Adipocyte (in vitro differentiated cells): ENCODE results near the gene CD101.

Experiments used
- DNase-seq: peaks from one replicate; pipeline ENCODE4 v3.0.0-alpha.2; 2015; ENCODE audit warnings: low read depth
- H3K27me3 ChIP-seq: replicated peaks from 2 replicates; pipeline ENCODE4 v1.7.0; 2013; ENCODE audit warnings: mild to moderate bottlenecking, low read length, moderate library complexity; ENCODE audit not compliant: control insufficient read depth, insufficient read depth
- H3K36me3 ChIP-seq: 2 replicates; pipeline ENCODE4 v1.7.0; 2013; ENCODE audit warnings: low read length, mild to moderate bottlenecking, moderate library complexity; ENCODE audit not compliant: control insufficient read depth, insufficient read depth, severe bottlenecking
- H3K4me1 ChIP-seq: 2 replicates; pipeline ENCODE4 v1.7.0; 2013; ENCODE audit warnings: mild to moderate bottlenecking, low read length, moderate library complexity; ENCODE audit not compliant: control insufficient read depth, insufficient read depth
- H3K4me3 ChIP-seq: 2 replicates; pipeline ENCODE4 v1.7.0; 2013; ENCODE audit warnings: mild to moderate bottlenecking, low read length, moderate library complexity
- H3K9ac ChIP-seq: 2 replicates; pipeline ENCODE4 v1.7.0; 2013; ENCODE audit warnings: mild to moderate bottlenecking, low read length, moderate library complexity
- H3K9me3 ChIP-seq: 2 replicates; pipeline ENCODE4 v1.7.0; 2013; ENCODE audit warnings: mild to moderate bottlenecking, low read length, moderate library complexity; ENCODE audit not compliant: control insufficient read depth

CD101 gene

GRCh38 chr1:116997636-116998035 lies 3.9 kb upstream of the CD101 start:
- no peaks in the 10 kb centered on the region for H3K9me3 ChIP-seq
- H3K27me3 ChIP-seq: no peaks in the 10 kb centered on the region
- no peak overlapping the region for H3K4me3 ChIP-seq
- peaks cover 13% of the 10 kb centered on the region for H3K4me1 ChIP-seq
- H3K36me3 ChIP-seq: no peaks in the 10 kb centered on the region
- DNase-seq: no peak
- H3K9ac ChIP-seq: no peak overlapping the region

GRCh38 chr1:116999596-116999995 lies 2.0 kb upstream of the CD101 start:
- Histone ChIP-seq H3K27me3 (no peaks in the 10 kb centered on the region), H3K9me3 (no peaks in the 10 kb centered on the region), H3K4me1 (peaks cover 13% of the 10 kb centered on the region), H3K4me3 (no peak overlapping the region), H3K36me3 (no peaks in the 10 kb centered on the region), H3K9ac (no peak overlapping the region)
- DNase-seq: no peak

GRCh38 chr1:117000142-117000541 lies 1.4 kb upstream of the CD101 start:
- Histone ChIP-seq H3K9me3 (no peaks in the 10 kb centered on the region), H3K9ac (no peak overlapping the region), H3K36me3 (no peaks in the 10 kb centered on the region), H3K4me3 (no peak overlapping the region), H3K4me1 (peaks cover 13% of the 10 kb centered on the region), H3K27me3 (no peaks in the 10 kb centered on the region)
- DNase-seq: no peak

- peaks cover 10% of the 10 kb centered on the region for H3K4me1 ChIP-seq
- DNase-seq: peak; percentile 69
- H3K9ac ChIP-seq: no peak overlapping the region
- no peaks in the 10 kb centered on the region for H3K36me3 ChIP-seq
- no peaks in the 10 kb centered on the region for H3K9me3 ChIP-seq
- no peaks in the 10 kb centered on the region for H3K27me3 ChIP-seq
- no peak overlapping the region for H3K4me3 ChIP-seq
Measured at GRCh38 chr1:117003223-117003875, 1.8 kb downstream of the CD101 start.

- Histone ChIP-seq H3K27me3 (no peaks in the 10 kb centered on the region), H3K4me3 (no peak overlapping the region)
- no peak for DNase-seq
Measured at GRCh38 chr1:117007719-117008013, 6.1 kb downstream of the CD101 start.

GRCh38 chr1:117008656-117009055 lies 7.1 kb downstream of the CD101 start:
- no peaks in the 10 kb centered on the region for H3K36me3 ChIP-seq
- DNase-seq: no peak

More at GRCh38 chr1:117007719-117008013, 6.1 kb downstream of the CD101 start:
- H3K9me3 ChIP-seq: no peaks in the 10 kb centered on the region
- H3K4me1 ChIP-seq: peaks cover 20% of the 10 kb centered on the region
- no peaks in the 10 kb centered on the region for H3K36me3 ChIP-seq
- no peak overlapping the region for H3K9ac ChIP-seq

GRCh38 chr1:117009132-117009531 lies 7.6 kb downstream of the CD101 start:
- H3K9me3 ChIP-seq: no peaks in the 10 kb centered on the region
- H3K4me3 ChIP-seq: peak overlapping the region; percentile 22
- H3K36me3 ChIP-seq: no peaks in the 10 kb centered on the region
- H3K9ac ChIP-seq: no peak overlapping the region
- H3K4me1 ChIP-seq: peaks cover 20% of the 10 kb centered on the region
- H3K27me3 ChIP-seq: no peaks in the 10 kb centered on the region
- no peak for DNase-seq

More at GRCh38 chr1:117008656-117009055, 7.1 kb downstream of the CD101 start:
- Histone ChIP-seq H3K4me3 (peak overlapping the region; percentile 22), H3K4me1 (peaks cover 20% of the 10 kb centered on the region), H3K9me3 (no peaks in the 10 kb centered on the region), H3K27me3 (no peaks in the 10 kb centered on the region), H3K9ac (no peak overlapping the region)

GRCh38 chr1:117010310-117010969 lies 8.9 kb downstream of the CD101 start:
- no peak overlapping the region for H3K9ac ChIP-seq
- no peaks in the 10 kb centered on the region for H3K9me3 ChIP-seq
- H3K4me1 ChIP-seq: peaks cover 20% of the 10 kb centered on the region
- no peaks in the 10 kb centered on the region for H3K27me3 ChIP-seq
- no peaks in the 10 kb centered on the region for H3K36me3 ChIP-seq
- no peak overlapping the region for H3K4me3 ChIP-seq
- DNase-seq: no peak

- Histone ChIP-seq H3K27me3 (no peaks in the 10 kb centered on the region), H3K4me1 (peaks cover 20% of the 10 kb centered on the region), H3K9ac (no peak overlapping the region), H3K4me3 (no peak overlapping the region), H3K36me3 (no peaks in the 10 kb centered on the region), H3K9me3 (no peaks in the 10 kb centered on the region)
- DNase-seq: no peak
Measured at GRCh38 chr1:117011334-117011733, 9.8 kb downstream of the CD101 start.

- Histone ChIP-seq H3K9me3 (no peaks in the 10 kb centered on the region), H3K36me3 (no peaks in the 10 kb centered on the region), H3K9ac (no peak overlapping the region), H3K27me3 (no peaks in the 10 kb centered on the region), H3K4me3 (no peak overlapping the region), H3K4me1 (peaks cover 17% of the 10 kb centered on the region)
- DNase-seq: no peak
Measured at GRCh38 chr1:117013309-117013858, 11.8 kb downstream of the CD101 start.

GRCh38 chr1:117014209-117014608 lies 12.6 kb downstream of the CD101 start:
- no peaks in the 10 kb centered on the region for H3K36me3 ChIP-seq
- no peaks in the 10 kb centered on the region for H3K27me3 ChIP-seq
- no peaks in the 10 kb centered on the region for H3K9me3 ChIP-seq

More at GRCh38 chr1:117014209-117014608, 12.6 kb downstream of the CD101 start:
- Histone ChIP-seq H3K4me3 (no peak overlapping the region), H3K4me1 (peaks cover 9% of the 10 kb centered on the region), H3K9ac (no peak overlapping the region)
- DNase-seq: no peak
